Right lobe of liver (tissue), 6 donors: ENCODE data around the gene SH3RF3. TPM values are rescaled to one million over a fixed set of nuclear protein-coding genes. Genes with fewer than 3 reads are reported as not detected.

Experiments used
- ATAC-seq, 4 donors: fragments of 200-7000 bp; cut with Tn5 transposase; one replicate each; pipeline ENCODE4 v1.9.1; 2020; ENCODE audit warnings: mild to moderate bottlenecking in 4 of 4, moderate library complexity in 4 of 4
- DNase-seq, 3 donors: peaks; one replicate each; pipeline ENCODE4 v3.0.0-alpha.2; 2020
- H3K27ac ChIP-seq, 3 donors: fragments of 200-600 bp; one replicate each; pipeline ENCODE4 v1.8.0; 2022
- H3K27me3 ChIP-seq, 2 donors: fragments of 200-600 bp; one replicate each; pipeline ENCODE4 v1.8.0; 2022
- H3K36me3 ChIP-seq, 4 donors: fragments of 200-600 bp; sonication (generic) in 1 of 4; one replicate each; pipeline versions ENCODE4 v1.5.1 to v1.8.0; 2017 to 2022; ENCODE audit warnings: control low read depth in 1 of 4
- H3K4me1 ChIP-seq, 4 donors: fragments of 200-600 bp; sonication (generic) in 1 of 4; one replicate each; pipeline versions ENCODE4 v1.5.1 to v1.8.0; 2017 to 2022; ENCODE audit warnings: control low read depth in 1 of 4
- H3K4me3 ChIP-seq, 3 donors: fragments of 200-600 bp; one replicate each; pipeline ENCODE4 v1.8.0; 2022
- H3K9me3 ChIP-seq, 4 donors: fragments of 200-600 bp; sonication (generic) in 1 of 4; one replicate each; pipeline versions ENCODE4 v1.5.1 to v1.8.0; 2017 to 2022; ENCODE audit warnings: control low read depth in 1 of 4
- CTCF ChIP-seq, 4 donors: fragments of 200-600 bp in 3 of 4; fragments of 450-650 bp in 1 of 4; IDR thresholded peaks; one replicate each; pipeline versions ENCODE4 v1.5.1 to v1.8.0; 2016 to 2022; ENCODE audit warnings: antibody characterized with exemption in 4 of 4, mild to moderate bottlenecking in 2 of 4
- POLR2A ChIP-seq: fragments of 450-650 bp; IDR thresholded peaks from one replicate; pipeline ENCODE4 v1.6.1; 2017; ENCODE audit warnings: antibody characterized with exemption, mild to moderate bottlenecking
- WGBS: methylation state at CpG from one replicate; pipeline ENCODE4 v1.1.6; 2018; ENCODE audit warnings: low coverage, low lambda C conversion rate; ENCODE audit not compliant: insufficient coverage; ENCODE audit errors: missing lambda C conversion rate; 5-methylcytosine and 5-hydroxymethylcytosine counted together
- intact Hi-C, 2 donors: fragments of 100-400 bp; cut with DNase I; formaldehyde crosslinking; loops; one replicate each; pipeline versions ENCODE4 v1.11.2 to v1.14.1; 2022
- total RNA-seq, 6 experiments: library from RNA; depleted of rRNA in 2 of 6; stranded (reverse); fragments of >200 nt in 2 of 6; fragmentation: NEBNext Ultra II Directional in 3 of 6; extraction: Animal tissue kit (Norgen Biotek cat#: 25700) in 3 of 6; gene quantifications; one replicate each; pipeline versions ENCODE4 v1.1.0 to v1.2.4, GENCODE V29; 2016 to 2023
- donor health status: DM: no; HTN: yes; CAD: no.
- donor health status: DM: no; HTN: no; CAD: no.
- donor health status: DM: no; HTN: no; CAD: no.
- donor health status: DM: no; HTN: yes; CAD: no.
- donor health status: DM: no; HTN: yes; CAD: no.

Gene SH3RF3
- total RNA-seq, 6 experiments from 2014 or later, result 0.68 to 1.6 (median 1.2) TPM

- no peak overlapping the region for H3K4me3 ChIP-seq
- ATAC-seq (no peak), DNase-seq (no peak)
- no peak overlapping the region for H3K27ac ChIP-seq
- 61% methylated on average over 4 of the region's 4 CpGs for WGBS
- H3K27me3 ChIP-seq, result peaks cover 0 to 10% of the 10 kb centered on the region in 2 donors
- H3K4me1 ChIP-seq, result peaks cover 0 to 19% (median 0%) of the 10 kb centered on the region in 4 donors
- TF ChIP-seq CTCF (IDR thresholded peaks at IDR 0.05) (no peak), POLR2A (no peak)
- intact Hi-C loops, result no loop called here
- H3K9me3 ChIP-seq, result no peaks in the 10 kb centered on the region
- no peaks in the 10 kb centered on the region for H3K36me3 ChIP-seq
Observed at GRCh38 chr2:109131777-109132176, 2.8 kb downstream of the SH3RF3 start.

DNA sequence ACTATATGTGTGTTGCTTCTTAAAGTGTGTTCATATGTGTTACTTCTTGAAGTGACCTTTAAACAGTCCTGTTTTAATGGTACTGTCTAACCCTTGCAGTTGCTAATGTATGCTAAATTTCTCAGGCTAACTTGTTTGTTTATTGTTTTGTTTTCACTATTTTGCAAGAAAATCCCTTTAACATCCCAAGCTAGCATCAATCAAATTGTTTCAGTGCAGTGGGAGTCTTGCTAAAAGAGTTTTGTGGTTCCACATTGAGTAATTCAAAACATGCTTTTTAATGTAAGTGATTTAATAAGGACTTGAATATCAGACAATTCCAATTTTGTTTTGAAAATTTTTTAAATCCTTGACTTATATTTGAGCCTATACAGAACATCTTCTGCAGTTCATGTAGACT is 3.6 kb downstream of the SH3RF3 start:
- no peak for TF ChIP-seq CTCF (IDR thresholded peaks at IDR 0.05)
- no peak for TF ChIP-seq POLR2A
- H3K4me3 ChIP-seq, result no peak overlapping the region
- peaks cover 0 to 19% (median 0%) of the 10 kb centered on the region in 4 donors for H3K4me1 ChIP-seq
- H3K36me3 ChIP-seq, result no peaks in the 10 kb centered on the region
- ATAC-seq (no peak), DNase-seq (no peak)
- intact Hi-C loops, result no loop called here
- no peaks in the 10 kb centered on the region for H3K9me3 ChIP-seq
- no peak overlapping the region for H3K27ac ChIP-seq
- peaks cover 0 to 10% of the 10 kb centered on the region in 2 donors for H3K27me3 ChIP-seq

DNA sequence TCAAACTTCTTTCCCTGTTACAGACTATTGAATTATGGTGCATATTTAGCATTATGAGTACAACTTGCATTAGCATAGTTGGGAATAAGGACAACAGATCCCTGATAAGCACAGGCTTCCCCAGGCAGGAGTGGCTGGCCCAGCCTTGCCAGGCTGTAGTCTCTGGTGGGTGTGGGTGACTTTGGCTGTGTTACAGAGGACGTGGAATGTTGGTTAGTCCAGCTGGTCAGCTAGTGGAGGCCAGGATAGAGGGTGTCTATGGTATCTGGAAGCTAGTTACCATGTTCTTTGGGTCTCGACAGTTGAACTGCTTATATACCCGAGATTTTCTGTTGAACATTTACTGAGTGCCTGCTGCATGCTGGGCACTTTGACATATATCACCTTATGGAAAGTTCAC is 4.7 kb downstream of the SH3RF3 start:
- DNase-seq (no peak), ATAC-seq (no peak)
- WGBS, result 43% methylated on average over 2 of the region's 3 CpGs
- TF ChIP-seq POLR2A (no peak), CTCF (IDR thresholded peaks at IDR 0.05) (no peak)
- H3K27ac ChIP-seq, result no peak overlapping the region
- H3K27me3 ChIP-seq, result peaks cover 0 to 4% of the 10 kb centered on the region in 2 donors
- H3K4me3 ChIP-seq, result no peak overlapping the region
- intact Hi-C loops, result no loop called here
- no peaks in the 10 kb centered on the region for H3K36me3 ChIP-seq
- peaks cover 0 to 8% (median 0%) of the 10 kb centered on the region in 4 donors for H3K4me1 ChIP-seq
- no peaks in the 10 kb centered on the region for H3K9me3 ChIP-seq

DNA sequence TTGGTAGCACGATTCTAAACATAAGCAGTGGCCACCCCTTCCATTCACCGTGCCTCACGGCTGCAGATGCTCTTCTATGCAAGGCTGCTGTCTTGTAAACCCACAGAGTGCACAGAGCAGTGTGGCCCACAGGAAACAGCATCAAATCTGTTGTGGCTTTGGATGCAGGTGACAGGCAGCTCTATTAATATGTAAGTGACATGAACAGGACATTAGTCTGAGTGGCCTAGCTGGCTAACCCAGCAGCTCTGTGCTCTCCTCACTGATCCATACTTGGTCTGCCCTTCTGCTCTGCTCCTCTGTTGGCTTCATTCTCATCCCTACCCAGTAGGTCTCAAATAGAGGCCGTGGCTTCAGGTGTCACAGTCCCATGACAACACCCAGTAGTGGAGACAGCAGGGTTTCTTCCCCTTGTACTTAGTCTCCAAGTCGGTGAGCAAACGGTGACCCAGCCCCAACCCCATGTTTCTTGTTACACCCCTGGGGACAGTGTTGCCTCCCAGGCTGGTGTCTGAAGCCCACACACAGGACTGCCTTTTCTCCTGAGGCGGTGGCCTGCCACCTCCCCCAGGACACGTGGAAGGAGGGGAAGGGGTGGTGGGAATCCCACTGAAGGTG is 5.8 kb downstream of the SH3RF3 start:
- Histone ChIP-seq H3K36me3 (no peaks in the 10 kb centered on the region), H3K9me3 (no peaks in the 10 kb centered on the region), H3K4me1 (no peaks in the 10 kb centered on the region), H3K27ac (no peak overlapping the region), H3K27me3 (no peaks in the 10 kb centered on the region), H3K4me3 (no peak overlapping the region)
- ATAC-seq (no peak), DNase-seq (no peak)
- no peak for TF ChIP-seq CTCF (IDR thresholded peaks at IDR 0.05)
- no peak for TF ChIP-seq POLR2A
- WGBS, result 71% methylated on average over 4 of the region's 8 CpGs
- intact Hi-C loops, result no loop called here
